C4-2B (cell line): ENCODE results near the gene POLG2.

Experiments used
- ZFX ChIP-seq: fragments of 450-650 bp; IDR thresholded peaks from 2 replicates; pipeline ENCODE4 v1.6.1; 2017
- TF ChIP-seq, protein P1 (sequence below): fragments of 450-650 bp; conservative IDR thresholded peaks from 2 replicates; pipeline ENCODE4 v1.5.1; 2017; ENCODE audit warnings: mild to moderate bottlenecking

DNA sequence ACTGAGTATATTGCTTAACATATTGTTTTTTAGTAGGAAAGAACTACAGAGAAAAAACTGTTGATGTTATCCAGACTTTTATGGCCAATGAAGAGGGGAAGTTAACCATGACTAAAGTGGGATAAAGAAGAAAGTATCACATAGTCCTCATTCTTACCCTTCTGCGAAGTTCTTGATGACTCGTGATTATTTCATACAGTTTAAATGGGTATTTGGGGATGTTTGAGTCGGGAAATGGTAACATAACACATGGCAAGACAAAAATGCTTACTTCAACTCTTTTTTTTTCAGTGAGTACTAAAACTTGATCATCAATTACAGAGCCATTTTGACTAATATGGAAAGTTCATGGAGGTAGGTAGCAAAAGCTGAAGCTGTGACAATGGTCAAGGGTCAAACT is 4.9 kb downstream of the POLG2 start:
- TF ChIP-seq, protein P1, sequence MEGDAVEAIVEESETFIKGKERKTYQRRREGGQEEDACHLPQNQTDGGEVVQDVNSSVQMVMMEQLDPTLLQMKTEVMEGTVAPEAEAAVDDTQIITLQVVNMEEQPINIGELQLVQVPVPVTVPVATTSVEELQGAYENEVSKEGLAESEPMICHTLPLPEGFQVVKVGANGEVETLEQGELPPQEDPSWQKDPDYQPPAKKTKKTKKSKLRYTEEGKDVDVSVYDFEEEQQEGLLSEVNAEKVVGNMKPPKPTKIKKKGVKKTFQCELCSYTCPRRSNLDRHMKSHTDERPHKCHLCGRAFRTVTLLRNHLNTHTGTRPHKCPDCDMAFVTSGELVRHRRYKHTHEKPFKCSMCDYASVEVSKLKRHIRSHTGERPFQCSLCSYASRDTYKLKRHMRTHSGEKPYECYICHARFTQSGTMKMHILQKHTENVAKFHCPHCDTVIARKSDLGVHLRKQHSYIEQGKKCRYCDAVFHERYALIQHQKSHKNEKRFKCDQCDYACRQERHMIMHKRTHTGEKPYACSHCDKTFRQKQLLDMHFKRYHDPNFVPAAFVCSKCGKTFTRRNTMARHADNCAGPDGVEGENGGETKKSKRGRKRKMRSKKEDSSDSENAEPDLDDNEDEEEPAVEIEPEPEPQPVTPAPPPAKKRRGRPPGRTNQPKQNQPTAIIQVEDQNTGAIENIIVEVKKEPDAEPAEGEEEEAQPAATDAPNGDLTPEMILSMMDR = no peak
- TF ChIP-seq ZFX = no peak
